ENCODE measurements around the gene PRDM16.
"Not testable (repeated sequence)": the region's sequence is repeated elsewhere in the genome, so short reads cannot be mapped to it uniquely, and the experiment has no call there.

PRDM16 gene

DNA sequence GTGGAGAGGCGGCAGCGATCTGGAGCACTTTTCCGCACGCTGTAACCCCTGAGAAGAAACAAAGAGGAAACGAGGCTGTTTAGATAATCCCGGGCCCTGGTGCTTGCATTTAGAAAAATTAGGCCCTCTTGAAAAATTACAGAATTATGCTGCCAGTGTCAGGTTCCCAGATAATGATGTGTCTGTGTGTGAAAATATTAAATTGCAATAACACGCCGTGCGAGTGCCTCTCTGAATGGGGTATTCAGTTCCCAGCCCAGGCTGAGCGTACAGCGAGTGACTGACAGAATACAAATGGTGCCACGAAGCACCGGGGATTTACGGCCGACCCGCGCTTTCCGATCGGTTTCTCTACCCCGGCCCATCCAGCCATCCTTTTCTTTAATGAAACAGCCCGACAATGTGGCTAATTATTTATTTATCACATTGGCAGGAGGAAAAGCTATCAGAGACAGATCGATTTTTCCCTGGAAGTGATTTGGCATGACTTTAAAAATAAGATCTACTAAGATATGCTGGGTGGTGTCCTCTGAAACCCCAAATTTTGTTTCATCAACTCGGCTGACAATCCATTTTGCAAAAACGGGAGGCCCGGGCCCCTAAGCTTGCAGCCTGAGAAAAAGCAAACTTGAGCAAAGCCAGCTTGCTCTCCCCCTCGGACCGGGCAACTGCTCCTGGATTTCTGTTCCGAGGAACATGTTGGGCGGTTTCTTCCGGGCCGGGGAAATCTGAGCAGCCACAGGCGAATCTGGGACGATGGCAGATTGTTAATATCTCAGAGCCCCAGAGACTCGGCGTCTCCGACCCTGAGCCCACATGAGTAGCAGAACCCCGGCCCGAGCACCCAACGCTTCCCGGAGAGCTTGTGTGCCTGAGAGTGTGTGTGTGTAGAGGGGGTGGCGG is 11.3 kb downstream of the PRDM16 start:
- no peak for DNase-seq (ENCODE audit: extremely low read depth in 1 of 2, low read depth in 1 of 2)

DNA sequence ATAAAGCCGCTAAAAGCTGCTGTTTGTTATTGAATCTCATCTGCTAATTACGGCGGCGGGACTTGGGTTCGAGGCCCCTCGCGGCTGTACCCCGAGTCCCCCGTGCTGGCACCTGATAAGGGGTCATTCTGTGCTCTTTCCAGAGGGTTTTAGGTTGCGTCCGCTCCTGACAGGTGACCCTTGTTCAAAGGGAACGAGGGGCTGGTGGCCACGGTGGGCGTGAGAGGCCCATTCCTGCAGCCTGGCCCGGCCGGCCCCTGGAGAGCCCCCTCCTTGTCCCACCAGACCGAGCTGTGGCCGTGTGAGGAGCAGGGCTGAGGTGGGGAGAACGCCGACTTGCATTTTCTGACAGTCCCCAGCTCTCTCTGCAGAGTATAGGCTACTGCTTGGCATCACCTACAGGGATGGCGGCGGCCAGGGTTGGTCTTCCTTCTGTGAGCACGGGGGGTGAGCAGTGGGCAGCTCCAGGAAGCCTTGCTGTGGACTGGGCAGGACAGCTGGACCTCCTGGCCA is 12.2 kb downstream of the PRDM16 start:
- DNase-seq (ENCODE audit: extremely low read depth in 1 of 2, low read depth in 1 of 2), result no peak

- no peak for DNase-seq (ENCODE audit: extremely low read depth in 1 of 2, low read depth in 1 of 2)
Observed at GRCh38 chr1:3082051-3082450, 13.0 kb downstream of the PRDM16 start.

- no peak for DNase-seq (ENCODE audit: extremely low read depth in 1 of 2, low read depth in 1 of 2)
Observed at GRCh38 chr1:3082571-3083516, 13.8 kb downstream of the PRDM16 start.

DNA sequence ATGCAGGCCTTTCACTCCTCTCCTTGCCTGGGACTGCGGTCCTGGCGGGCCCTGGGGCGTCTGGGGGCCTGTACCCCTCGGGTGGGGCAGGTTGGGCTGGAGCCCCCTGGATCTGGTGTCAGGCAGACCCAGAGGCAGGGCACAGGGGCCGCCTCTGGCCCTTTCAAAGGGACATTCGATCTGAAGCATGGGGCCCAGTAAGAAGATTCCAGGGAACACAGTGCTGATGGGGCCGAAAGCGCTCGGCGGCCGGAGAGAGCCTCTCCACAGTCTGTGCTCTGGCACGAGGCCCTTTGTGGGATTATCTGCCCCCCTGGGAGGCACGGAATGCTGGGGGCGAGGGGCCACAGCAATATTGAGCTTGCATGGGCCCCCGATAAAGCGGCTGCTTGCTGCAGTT is 15.2 kb downstream of the PRDM16 start:
- no peak for DNase-seq (ENCODE audit: extremely low read depth in 1 of 2, low read depth in 1 of 2)

DNA sequence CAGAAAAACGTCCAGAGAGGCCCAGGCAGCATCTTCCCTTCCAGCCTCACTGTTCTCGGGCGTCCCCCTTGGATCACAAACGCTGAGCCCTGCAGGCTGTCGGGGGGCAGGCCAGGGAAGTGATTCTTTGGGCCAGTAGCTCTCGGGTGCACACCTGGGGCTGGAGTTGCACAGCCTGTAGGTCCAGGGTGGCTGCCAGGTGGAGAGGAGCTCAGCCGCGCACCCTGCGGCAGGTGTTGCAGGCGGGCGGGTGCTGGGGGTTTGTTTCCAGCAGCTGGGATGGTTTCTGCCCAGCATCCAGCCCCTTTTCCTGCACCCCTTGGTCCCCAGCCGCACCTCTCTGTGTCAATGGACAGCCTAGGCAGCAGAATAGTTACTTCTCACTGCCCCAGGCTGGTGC is 15.7 kb downstream of the PRDM16 start:
- DNase-seq (ENCODE audit: extremely low read depth in 1 of 2, low read depth in 1 of 2), result no peak

DNA sequence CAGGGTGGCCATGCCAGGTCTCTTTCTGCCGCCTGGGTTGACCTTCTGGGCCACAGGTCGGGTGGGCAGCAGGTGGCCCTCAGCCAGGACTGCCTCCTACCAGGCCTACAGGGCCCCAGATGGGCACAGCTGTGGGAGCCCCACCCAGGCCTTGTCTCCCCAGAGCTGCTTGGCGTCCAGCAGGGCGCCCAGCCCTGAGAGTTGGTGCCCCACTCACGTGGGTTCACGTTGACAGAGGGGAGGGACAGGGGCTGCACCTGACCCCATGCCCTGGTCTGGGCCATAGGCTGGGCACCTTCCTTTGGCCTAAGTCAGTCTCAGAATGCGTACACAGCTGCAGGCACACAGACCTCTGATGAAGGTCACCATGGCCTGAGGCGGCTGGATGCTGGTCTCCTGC is 16.7 kb downstream of the PRDM16 start:
- DNase-seq (ENCODE audit: extremely low read depth in 1 of 2, low read depth in 1 of 2), result no peak

GRCh38 chr1:3086272-3086974 is 17.4 kb downstream of the PRDM16 start:
- DNase-seq (ENCODE audit: extremely low read depth in 1 of 2, low read depth in 1 of 2), result no peak

GRCh38 chr1:3087049-3087448 is 18.0 kb downstream of the PRDM16 start:
- DNase-seq (ENCODE audit: extremely low read depth in 1 of 2, low read depth in 1 of 2), result no peak

- DNase-seq (ENCODE audit: extremely low read depth in 1 of 2, low read depth in 1 of 2), result not testable (repeated sequence)
Observed at GRCh38 chr1:3087946-3088668, 19.1 kb downstream of the PRDM16 start.

DNA sequence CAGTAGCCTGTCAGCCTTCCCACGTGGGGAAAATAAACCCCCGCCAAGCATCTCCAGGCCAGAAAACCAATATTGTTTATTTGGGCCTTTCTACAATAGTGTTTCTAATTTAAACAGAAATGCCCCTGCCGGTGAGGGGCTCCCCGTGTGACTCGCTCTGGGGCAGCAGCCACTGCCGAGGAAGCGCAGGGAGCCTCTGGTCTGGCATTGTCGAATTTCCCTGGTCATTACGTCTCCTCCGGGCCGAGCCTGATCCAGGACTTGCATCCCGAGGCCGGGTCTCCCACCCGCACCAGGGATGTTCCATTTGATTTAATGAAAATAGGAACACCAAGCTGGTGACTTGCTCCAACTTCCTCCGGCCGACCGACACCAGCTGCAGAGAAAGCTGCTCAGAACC is 20.5 kb downstream of the PRDM16 start:
- DNase-seq (ENCODE audit: extremely low read depth in 1 of 2, low read depth in 1 of 2), result no peak

DNA sequence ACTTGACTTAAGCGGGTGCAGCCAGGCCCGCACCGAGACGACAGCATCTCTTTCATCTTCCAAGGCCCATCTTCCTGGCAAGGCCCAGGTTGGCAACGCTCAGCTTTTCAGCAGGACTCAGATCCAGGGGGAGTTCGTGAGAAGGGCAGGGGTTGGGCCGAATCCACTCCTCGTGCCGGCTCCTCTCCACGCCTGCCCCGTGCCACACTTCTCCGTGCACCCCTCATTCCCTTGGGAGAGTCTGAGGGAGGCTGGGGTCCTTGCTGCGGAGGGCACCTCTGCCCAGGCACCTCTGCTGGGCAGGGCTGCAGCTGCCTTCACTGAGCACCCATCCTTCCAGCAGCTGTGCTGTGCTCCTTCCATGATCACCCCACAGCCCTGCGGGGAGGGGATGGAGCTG is 22.3 kb downstream of the PRDM16 start:
- DNase-seq (ENCODE audit: extremely low read depth in 1 of 2, low read depth in 1 of 2), result no peak

DNA sequence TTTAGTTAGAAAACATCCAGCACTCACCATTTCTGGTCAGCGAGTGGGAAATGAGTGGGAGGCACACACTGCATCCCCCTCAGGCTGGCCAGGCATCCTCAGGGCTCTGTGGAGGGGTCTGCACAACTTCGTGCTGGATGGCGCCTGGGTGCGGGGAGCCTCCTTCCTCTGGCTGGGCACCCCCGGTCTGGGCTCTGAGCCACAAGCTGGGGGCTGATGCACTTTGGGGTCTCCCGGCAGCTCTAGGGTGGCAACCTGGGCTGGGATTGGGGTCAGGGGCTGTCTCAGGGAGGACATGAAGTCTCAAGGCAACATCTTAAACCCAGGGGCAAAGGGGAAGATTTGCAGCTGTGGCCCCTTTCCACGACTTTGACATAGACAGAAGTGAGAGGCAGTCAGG is 23.5 kb downstream of the PRDM16 start:
- DNase-seq (ENCODE audit: extremely low read depth in 1 of 2, low read depth in 1 of 2), result no peak

- no peak for DNase-seq (ENCODE audit: extremely low read depth in 1 of 2, low read depth in 1 of 2)
Observed at GRCh38 chr1:3093898-3094626, 25.1 kb downstream of the PRDM16 start.

DNA sequence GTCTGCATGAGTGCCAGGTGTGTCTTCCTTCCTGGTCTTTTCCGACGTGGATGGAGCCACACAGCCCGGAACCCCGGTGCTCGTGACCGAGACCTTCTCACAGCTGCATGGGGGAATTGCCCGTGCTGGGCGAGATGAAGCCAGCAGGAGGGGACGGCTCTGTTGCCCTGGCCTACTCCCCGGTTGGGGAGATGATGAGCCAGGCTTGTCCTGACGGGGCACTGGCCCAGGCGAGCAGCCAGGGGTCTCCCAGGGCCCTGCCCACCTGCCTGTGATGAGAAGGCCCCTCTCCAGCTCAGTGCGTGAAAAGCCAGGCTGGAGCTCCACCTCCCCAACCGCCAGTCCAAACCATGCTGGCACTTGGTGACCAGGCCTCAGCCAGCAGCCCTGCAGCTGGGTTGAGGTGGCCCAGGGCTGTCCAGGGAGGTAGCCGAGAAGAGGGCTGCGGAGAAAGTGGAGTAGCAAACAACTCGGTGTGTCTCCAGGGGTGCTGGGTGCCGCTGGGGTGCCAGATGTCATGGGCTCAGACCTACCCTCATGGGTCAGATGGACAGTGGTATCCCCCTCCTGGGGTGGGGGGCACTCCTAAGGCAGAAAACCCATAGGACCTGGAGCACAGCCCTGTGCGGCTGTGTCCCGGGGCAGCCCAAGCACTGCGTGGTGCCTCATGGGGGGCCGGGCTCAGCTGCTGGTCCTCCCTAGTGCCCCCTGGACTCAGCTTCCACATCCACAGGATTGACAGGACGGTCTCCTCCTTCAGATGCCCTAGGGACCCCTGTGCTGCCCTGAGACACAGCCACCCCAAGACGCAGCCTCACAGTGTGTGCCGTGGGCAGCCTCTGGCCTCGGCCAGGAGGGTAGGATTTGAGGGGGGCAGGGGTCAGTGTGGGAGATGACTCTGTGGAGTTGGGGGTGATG is 26.1 kb downstream of the PRDM16 start:
- no peak for DNase-seq (ENCODE audit: extremely low read depth in 1 of 2, low read depth in 1 of 2)

GRCh38 chr1:3096345-3096744 is 27.3 kb downstream of the PRDM16 start:
- DNase-seq (ENCODE audit: extremely low read depth in 1 of 2, low read depth in 1 of 2), result no peak

DNA sequence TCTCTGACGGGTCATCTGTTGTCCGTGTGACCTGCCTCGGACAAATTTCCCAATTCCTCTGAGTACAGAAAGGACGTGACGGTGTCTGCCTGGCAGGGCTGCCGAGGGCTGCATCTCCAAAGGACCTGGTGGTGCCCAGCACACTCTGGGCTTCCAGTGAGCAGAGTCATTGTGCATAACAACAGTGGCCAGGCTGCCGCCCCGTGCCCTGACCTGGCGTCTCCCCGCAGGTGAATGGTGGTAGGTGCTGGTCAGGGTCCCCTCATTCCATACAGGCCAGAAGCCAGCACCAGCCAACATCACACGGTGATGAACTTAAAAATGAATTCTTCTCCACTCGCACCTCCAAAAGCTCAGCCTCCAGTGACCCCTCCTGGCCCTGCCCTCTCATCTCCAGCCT is 28.2 kb downstream of the PRDM16 start:
- no peak for DNase-seq (ENCODE audit: extremely low read depth in 1 of 2, low read depth in 1 of 2)

- no peak for DNase-seq (ENCODE audit: extremely low read depth in 1 of 2, low read depth in 1 of 2)
Observed at GRCh38 chr1:3097861-3098260, 28.9 kb downstream of the PRDM16 start.

DNA sequence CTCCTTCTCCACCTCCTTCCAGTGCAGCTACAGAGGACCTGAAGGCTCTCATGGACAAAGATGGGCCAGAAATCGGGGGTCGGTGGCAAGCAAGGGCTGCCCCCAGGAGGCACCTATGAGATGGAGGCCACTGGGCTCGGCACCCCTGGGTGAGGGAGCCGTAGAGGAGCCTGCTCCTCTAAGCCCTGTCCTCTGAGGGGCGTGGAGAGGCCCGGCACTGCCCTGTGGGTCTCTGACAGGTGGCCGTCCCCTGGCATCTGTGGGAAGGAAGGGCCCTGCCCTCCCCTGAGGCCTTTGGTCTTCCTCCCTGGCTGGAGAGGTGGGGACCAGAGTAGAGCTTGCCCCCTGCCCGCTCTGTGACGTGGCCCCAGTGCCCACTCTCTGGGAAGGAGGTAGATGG is 30.9 kb downstream of the PRDM16 start:
- no peak for DNase-seq (ENCODE audit: extremely low read depth in 1 of 2, low read depth in 1 of 2)
